Natural killer cell (primary cell): ENCODE data around the gene DEPDC7. TPM values are rescaled to one million over a fixed set of nuclear protein-coding genes. Genes with fewer than 3 reads are reported as not detected.

Experiments
- ATAC-seq, 3 donors: fragments of 150-1000 bp in 2 of 3; fragments of 200-7000 bp in 1 of 3; cut with Tn5 transposase; 1 replicate in 1 of 3; 2 replicates in 2 of 3; pipeline ENCODE4 v1.10.0; 2021; ENCODE audit warnings: mild to moderate bottlenecking in 2 of 3, moderate library complexity in 2 of 3
- DNase-seq, 2 donors: peaks; one replicate each; pipeline versions ENCODE4 v3.0.0 to v3.0.0-alpha.2; 2013 to 2021; ENCODE audit warnings: mixed read lengths in 1 of 2
- H3K27ac ChIP-seq: one replicate; pipeline ENCODE4 v1.5.1; 2013; ENCODE audit warnings: mild to moderate bottlenecking, low read length
- H3K27me3 ChIP-seq: one replicate; pipeline ENCODE4 v1.6.1; 2013; ENCODE audit warnings: low read length; ENCODE audit not compliant: control insufficient read depth, insufficient read depth
- H3K36me3 ChIP-seq: one replicate; pipeline ENCODE4 v1.6.1; 2013; ENCODE audit warnings: low read length; ENCODE audit not compliant: control insufficient read depth, insufficient read depth
- H3K4me1 ChIP-seq: one replicate; pipeline ENCODE4 v1.6.1; 2013; ENCODE audit warnings: low read length; ENCODE audit not compliant: control insufficient read depth, insufficient read depth
- H3K4me3 ChIP-seq: one replicate; pipeline ENCODE4 v1.5.1; 2013; ENCODE audit warnings: low read length
- H3K9me3 ChIP-seq: one replicate; pipeline ENCODE4 v1.6.1; 2013; ENCODE audit warnings: low read length; ENCODE audit not compliant: control insufficient read depth, insufficient read depth
- H3K27ac Mint-ChIP-seq, 2 donors: one replicate each; pipeline ENCODE4 v1.8.0; 2022; ENCODE audit warnings: mild to moderate bottlenecking in 2 of 2, mixed read lengths in 2 of 2, moderate library complexity in 1 of 2
- H3K27me3 Mint-ChIP-seq, 2 donors: one replicate each; pipeline ENCODE4 v1.8.0; 2022; ENCODE audit warnings: low read depth in 2 of 2, mixed read lengths in 2 of 2
- H3K36me3 Mint-ChIP-seq: one replicate; pipeline ENCODE4 v1.8.0; 2022; ENCODE audit warnings: mixed read lengths
- H3K4me1 Mint-ChIP-seq, 2 donors: one replicate each; pipeline ENCODE4 v1.8.0; 2022; ENCODE audit warnings: mixed read lengths in 2 of 2
- H3K4me3 Mint-ChIP-seq: one replicate; pipeline ENCODE4 v1.8.0; 2022; ENCODE audit warnings: mild to moderate bottlenecking, moderate library complexity, mixed read lengths
- H3K9me3 Mint-ChIP-seq, 2 donors: one replicate each; pipeline ENCODE4 v1.8.0; 2022; ENCODE audit warnings: mixed read lengths in 2 of 2
- WGBS: methylation state at CpG from one replicate; pipeline ENCODE4 v1.1.7; 2013; ENCODE audit warnings: missing lambda C conversion rate; ENCODE audit not compliant: insufficient coverage; 5-methylcytosine and 5-hydroxymethylcytosine counted together
- intact Hi-C: fragments of 100-400 bp; cut with micrococcal nuclease; formaldehyde crosslinking; loops from one replicate; pipeline ENCODE4 v1.14.2; 2022
- total RNA-seq, 4 donors: library from RNA; stranded (reverse); fragments of 120-200 nt in 1 of 4; gene quantifications; one replicate each; pipeline versions ENCODE4 v1.2.3 to v1.2.4, GENCODE V29; 2013 to 2022
- TF ChIP-seq, protein P1 (sequence below): fragments of 200-600 bp; IDR thresholded peaks from one replicate; pipeline ENCODE4 v1.8.0; 2022; ENCODE audit warnings: antibody characterized with exemption

DEPDC7 gene
- total RNA-seq, 3 donors from 2014 or later (not counting 1 experiment from before 2014, with no cell fraction given): 0.80 to 1.8 (median 1.2) TPM

DNA sequence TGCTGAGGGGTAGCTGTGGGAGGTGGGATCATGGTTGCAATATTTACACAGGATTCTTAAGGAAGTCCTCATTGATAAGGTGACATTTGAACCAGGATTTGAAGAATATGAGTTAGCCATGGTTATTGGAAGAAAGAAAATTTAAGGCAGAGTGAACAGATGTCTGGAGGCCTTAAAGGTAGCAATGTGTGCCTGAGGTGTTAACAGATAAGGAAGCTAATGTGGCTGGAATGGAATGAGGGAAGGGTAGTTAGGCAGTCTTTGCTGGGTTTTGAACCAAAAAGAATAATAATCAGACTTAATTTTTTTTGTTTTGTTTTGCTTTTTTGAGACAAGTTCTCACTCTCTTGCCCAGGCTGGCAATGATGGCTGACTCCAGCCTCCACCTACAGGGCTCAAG, 9.7 kb upstream of the DEPDC7 start:
- Mint-ChIP-seq H3K27ac (no peak overlapping the region), H3K27me3 (peaks cover 0 to 6% of the 10 kb centered on the region in 2 donors), H3K36me3 (no peaks in the 10 kb centered on the region), H3K4me1 (peaks cover 8 to 9% of the 10 kb centered on the region in 2 donors), H3K4me3 (no peak overlapping the region), H3K9me3 (no peaks in the 10 kb centered on the region)
- Histone ChIP-seq H3K4me1 (peaks cover 3% of the 10 kb centered on the region), H3K36me3 (no peaks in the 10 kb centered on the region), H3K4me3 (no peak overlapping the region), H3K27ac (no peak overlapping the region), H3K9me3 (no peaks in the 10 kb centered on the region), H3K27me3 (no peaks in the 10 kb centered on the region)
- ATAC-seq: no peak
- intact Hi-C loops: no loop called here
- no peak for DNase-seq
- TF ChIP-seq, protein P1, sequence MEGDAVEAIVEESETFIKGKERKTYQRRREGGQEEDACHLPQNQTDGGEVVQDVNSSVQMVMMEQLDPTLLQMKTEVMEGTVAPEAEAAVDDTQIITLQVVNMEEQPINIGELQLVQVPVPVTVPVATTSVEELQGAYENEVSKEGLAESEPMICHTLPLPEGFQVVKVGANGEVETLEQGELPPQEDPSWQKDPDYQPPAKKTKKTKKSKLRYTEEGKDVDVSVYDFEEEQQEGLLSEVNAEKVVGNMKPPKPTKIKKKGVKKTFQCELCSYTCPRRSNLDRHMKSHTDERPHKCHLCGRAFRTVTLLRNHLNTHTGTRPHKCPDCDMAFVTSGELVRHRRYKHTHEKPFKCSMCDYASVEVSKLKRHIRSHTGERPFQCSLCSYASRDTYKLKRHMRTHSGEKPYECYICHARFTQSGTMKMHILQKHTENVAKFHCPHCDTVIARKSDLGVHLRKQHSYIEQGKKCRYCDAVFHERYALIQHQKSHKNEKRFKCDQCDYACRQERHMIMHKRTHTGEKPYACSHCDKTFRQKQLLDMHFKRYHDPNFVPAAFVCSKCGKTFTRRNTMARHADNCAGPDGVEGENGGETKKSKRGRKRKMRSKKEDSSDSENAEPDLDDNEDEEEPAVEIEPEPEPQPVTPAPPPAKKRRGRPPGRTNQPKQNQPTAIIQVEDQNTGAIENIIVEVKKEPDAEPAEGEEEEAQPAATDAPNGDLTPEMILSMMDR: no peak

DNA sequence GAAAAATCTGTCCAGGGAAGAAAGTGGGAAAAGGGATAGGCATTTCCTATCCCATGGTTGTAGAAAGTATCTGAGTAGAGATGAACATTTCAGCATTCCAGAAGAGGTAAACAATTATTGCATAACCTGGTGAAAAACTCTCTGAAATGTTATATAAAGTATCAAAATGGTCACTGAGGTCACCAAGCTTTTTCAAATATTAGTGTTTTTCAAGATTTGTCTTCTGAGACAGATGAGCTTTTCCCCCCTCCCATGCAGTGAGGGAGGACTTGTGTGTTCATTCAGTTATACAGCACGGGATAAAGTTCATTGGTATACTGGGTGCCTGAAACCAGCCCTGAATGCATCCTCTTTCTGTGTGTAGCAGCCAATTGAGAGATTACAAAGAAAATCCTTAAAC, 1.9 kb upstream of the DEPDC7 start:
- H3K9me3 Mint-ChIP-seq: no peaks in the 10 kb centered on the region
- no peak overlapping the region for H3K4me3 ChIP-seq
- TF ChIP-seq, protein P1: no peak
- no peaks in the 10 kb centered on the region for H3K9me3 ChIP-seq
- ATAC-seq: no peak
- peaks cover 22% of the 10 kb centered on the region for H3K4me1 ChIP-seq
- H3K36me3 Mint-ChIP-seq: no peaks in the 10 kb centered on the region
- no peak overlapping the region for H3K27ac Mint-ChIP-seq
- peak overlapping the region; percentile 50 for H3K4me3 Mint-ChIP-seq
- H3K27me3 Mint-ChIP-seq: peaks cover 14 to 19% of the 10 kb centered on the region in 2 donors
- no peaks in the 10 kb centered on the region for H3K36me3 ChIP-seq
- H3K27me3 ChIP-seq: peaks cover 13% of the 10 kb centered on the region
- H3K27ac ChIP-seq: no peak overlapping the region
- 83% methylated on average over 1 of the region's 1 CpG for WGBS
- intact Hi-C loops: no loop called here
- peaks cover 23 to 25% of the 10 kb centered on the region in 2 donors for H3K4me1 Mint-ChIP-seq
- DNase-seq: no peak

DNA sequence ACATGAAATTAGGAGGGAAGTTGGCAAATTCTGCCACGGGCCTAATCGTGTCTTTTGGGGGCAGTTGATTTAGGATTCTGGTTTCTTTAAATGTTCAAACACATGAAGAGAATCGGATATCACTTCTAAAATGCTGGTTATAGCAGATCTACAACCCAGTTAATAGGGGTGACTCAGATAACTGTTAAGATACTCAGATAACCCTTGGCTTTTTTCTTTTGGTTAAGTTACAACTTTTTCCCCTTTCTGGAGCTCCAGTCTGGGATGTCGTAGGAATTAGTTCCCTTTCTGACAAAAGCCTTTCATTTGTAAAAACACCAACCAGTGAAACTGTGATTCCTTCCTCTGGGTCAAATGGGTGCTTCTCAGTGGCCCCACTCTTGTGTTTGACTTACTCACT, 976 bp downstream of the DEPDC7 start:
- Histone ChIP-seq H3K9me3 (no peaks in the 10 kb centered on the region), H3K27me3 (peaks cover 13% of the 10 kb centered on the region), H3K4me1 (peaks cover 15% of the 10 kb centered on the region), H3K27ac (no peak overlapping the region), H3K4me3 (no peak overlapping the region), H3K36me3 (no peaks in the 10 kb centered on the region)
- no peak overlapping the region for H3K27ac Mint-ChIP-seq
- H3K9me3 Mint-ChIP-seq: no peaks in the 10 kb centered on the region
- peaks cover 16 to 23% of the 10 kb centered on the region in 2 donors for H3K27me3 Mint-ChIP-seq
- intact Hi-C loops: loop anchor here (1.0 to 5.0 kb wide), 2 partner anchors 24 to 124 kb away; partner anchors contain the start of gene QSER1
- H3K36me3 Mint-ChIP-seq: no peaks in the 10 kb centered on the region
- WGBS: 73% methylated on average over 4 of the region's 4 CpGs
- ATAC-seq (no peak), DNase-seq (no peak)
- H3K4me1 Mint-ChIP-seq: peaks cover 8 to 15% of the 10 kb centered on the region in 2 donors
- TF ChIP-seq, protein P1: no peak
- peak overlapping the region; percentile 83 for H3K4me3 Mint-ChIP-seq

DNA sequence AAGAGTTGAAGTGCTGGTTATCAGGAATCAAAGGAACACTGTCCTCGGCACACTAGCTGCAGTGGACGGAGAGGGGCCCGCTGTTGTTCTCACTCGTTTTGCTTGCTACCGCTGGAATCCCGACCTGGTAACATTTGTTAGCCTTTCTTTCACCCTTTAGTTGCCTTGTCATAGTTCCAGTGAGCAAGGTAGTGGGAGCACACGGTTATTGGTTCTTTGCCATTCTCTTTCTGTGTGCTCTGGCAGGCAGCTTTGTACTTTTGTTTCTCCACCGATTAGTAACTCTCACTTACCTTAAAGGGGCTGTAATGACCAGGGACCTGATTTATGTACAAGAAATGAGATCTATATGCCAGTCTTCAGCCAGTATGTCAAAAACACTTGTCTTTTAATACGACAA, 1.8 kb downstream of the DEPDC7 start:
- peaks cover 11% of the 10 kb centered on the region for H3K4me1 ChIP-seq
- Mint-ChIP-seq H3K9me3 (no peaks in the 10 kb centered on the region), H3K36me3 (no peaks in the 10 kb centered on the region), H3K27ac (no peak overlapping the region), H3K4me3 (peak overlapping the region; percentile 10), H3K27me3 (peaks cover 16 to 23% of the 10 kb centered on the region in 2 donors), H3K4me1 (peaks cover 4 to 9% of the 10 kb centered on the region in 2 donors)
- ATAC-seq: no peak
- no peaks in the 10 kb centered on the region for H3K9me3 ChIP-seq
- WGBS: 98% methylated on average over 8 of the region's 9 CpGs
- no peak overlapping the region for H3K4me3 ChIP-seq
- H3K36me3 ChIP-seq: no peaks in the 10 kb centered on the region
- TF ChIP-seq, protein P1: no peak
- no peak overlapping the region for H3K27ac ChIP-seq
- DNase-seq: no peak
- H3K27me3 ChIP-seq: peaks cover 13% of the 10 kb centered on the region
- intact Hi-C loops: loop anchor here (1.0 to 5.0 kb wide), 2 partner anchors 23 to 125 kb away; partner anchors contain the start of gene QSER1
